HG03175 (cell line): ENCODE data around the gene TAF1D.
A peak's percentile ranks its signal among the peaks of the same experiment; 100 is the strongest.
"Not testable (repeated sequence)": the region's sequence is repeated elsewhere in the genome, so short reads cannot be mapped to it uniquely, and the experiment has no call there.

Source experiments
- ATAC-seq: cut with Tn5 transposase; IDR thresholded peaks from one replicate; pipeline ENCODE4 v1.9.1; 2021; ENCODE audit warnings: mild to moderate bottlenecking, moderate library complexity; ENCODE audit not compliant: unreplicated experiment

TAF1D gene, protein sequence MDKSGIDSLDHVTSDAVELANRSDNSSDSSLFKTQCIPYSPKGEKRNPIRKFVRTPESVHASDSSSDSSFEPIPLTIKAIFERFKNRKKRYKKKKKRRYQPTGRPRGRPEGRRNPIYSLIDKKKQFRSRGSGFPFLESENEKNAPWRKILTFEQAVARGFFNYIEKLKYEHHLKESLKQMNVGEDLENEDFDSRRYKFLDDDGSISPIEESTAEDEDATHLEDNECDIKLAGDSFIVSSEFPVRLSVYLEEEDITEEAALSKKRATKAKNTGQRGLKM

DNA sequence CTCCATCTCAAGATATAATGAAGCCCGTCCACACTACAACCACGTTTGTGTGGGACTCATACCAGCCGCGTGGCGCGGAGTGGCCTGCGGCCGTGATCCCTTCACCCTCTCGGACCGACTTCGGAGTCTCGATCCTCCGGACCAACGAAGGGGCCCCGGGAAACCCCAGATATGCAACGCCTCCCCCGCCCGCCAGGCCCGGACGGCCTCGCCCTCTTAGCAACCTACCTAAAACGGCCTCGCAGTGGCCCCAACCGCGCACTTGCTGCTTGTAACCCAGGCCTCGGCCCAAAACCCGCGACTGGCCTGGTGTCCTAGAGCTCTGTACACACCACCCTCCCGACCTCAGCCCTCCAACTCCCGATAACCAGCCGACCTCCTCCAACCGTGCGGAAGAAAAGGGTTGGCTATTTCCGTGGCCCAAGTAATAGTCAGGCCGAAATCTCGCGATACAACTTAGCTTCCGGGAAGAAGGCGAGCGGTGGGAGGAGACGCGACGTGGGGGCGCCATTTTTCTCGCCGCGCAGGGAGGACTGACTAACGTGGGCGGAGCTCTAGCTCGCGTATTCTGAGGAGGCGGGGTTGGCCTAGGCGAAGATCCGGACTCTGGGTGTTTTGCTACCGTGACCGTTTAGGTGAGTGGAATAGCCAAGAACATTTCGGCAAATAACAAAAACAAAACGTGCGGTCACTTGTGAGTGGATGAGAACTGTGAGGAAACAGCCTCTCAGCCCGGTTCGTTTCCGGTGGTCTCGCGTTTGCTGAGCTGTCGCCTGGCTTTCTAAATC lies at the start of gene TAF1D, which contains the start of gene C11orf54:
TSS of gene TAF1D (minus strand) at position 402 of the 788 bp plus-strand sequence. CDS start 2,191 bp downstream, outside the sequence.
TSS of gene C11orf54 (plus strand) at position 579 of the 788 bp plus-strand sequence. CDS start 5,722 bp downstream, outside the sequence.
- ATAC-seq = peak; percentile 89

GRCh38 chr11:93784935-93785360 lies 43.7 kb upstream of the TAF1D start:
- ATAC-seq = peak; percentile 44

GRCh38 chr11:93784145-93784934 lies 43.0 kb upstream of the TAF1D start, which contains the start of gene MED17:
Gene MED17 (plus strand): TSS chr11:93784282. CDS start chr11:93784514, 232 bp downstream.
- ATAC-seq = peak; percentile 96

GRCh38 chr11:93783765-93784144 lies 42.5 kb upstream of the TAF1D start:
- ATAC-seq = peak; percentile 43

DNA sequence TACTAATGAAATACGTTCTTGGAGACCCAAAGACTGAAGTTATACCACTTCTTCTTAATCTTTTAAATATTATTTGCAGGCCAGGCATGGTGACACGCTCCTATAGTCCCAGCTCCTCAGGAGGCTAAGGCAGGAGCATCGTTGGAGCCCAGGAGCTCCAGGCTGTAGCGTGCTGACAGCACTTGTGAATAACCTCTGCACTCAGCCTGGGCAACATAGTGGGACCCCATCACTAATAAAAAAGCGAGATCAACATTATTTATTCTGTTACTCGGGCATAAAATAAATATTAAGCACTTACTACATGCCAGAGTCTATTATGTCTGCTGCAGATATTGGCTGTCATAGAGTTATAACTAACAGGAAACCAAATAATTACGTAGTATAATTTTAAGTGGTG lies 42.1 kb upstream of the TAF1D start:
- ATAC-seq = no peak

DNA sequence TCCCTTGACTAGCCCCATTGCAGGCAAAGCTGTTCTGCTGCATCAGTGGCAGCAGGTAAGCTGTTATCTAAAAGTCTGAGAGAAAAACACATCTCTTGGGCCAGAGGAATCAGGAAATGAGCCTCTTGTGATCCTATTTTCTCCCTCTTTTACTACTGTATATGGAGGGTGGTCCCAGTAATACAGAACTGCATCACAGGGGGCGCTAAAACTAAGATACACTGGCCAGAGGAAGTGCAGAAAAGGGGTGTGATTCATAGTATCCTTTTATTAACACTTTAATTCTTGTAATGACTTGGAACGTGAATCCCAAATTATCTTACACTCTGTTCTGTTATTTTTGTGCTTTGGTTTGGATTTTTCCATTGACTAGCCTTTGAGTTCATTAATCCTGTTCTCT lies 34.0 kb upstream of the TAF1D start:
- ATAC-seq = no peak

- ATAC-seq = not testable (repeated sequence)
Measured at GRCh38 chr11:93774560-93774959, 33.3 kb upstream of the TAF1D start.

- no peak for ATAC-seq
Measured at GRCh38 chr11:93773601-93774200, 32.4 kb upstream of the TAF1D start.

DNA sequence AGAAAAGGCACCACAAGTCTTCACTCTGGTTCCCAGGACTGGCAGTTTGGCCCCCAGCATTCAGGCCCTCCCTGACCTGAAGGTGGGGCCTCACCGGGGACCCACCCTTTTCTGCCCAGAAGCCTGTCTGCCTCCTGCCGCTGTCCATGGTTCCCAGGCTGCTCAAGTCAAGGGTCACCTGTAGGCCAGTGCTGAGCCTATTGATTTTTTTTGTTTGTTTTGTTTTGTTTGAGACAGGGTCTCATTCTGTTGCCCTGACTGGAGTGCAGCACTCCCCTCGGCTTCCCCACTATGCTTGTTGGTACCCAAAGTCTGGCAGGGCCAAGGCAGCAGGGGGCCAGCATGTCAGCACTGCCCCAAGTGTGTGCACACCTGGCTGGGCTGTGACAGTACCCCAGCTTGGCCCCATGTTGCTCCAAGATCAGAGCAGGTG lies 31.8 kb upstream of the TAF1D start:
- ATAC-seq = no peak

DNA sequence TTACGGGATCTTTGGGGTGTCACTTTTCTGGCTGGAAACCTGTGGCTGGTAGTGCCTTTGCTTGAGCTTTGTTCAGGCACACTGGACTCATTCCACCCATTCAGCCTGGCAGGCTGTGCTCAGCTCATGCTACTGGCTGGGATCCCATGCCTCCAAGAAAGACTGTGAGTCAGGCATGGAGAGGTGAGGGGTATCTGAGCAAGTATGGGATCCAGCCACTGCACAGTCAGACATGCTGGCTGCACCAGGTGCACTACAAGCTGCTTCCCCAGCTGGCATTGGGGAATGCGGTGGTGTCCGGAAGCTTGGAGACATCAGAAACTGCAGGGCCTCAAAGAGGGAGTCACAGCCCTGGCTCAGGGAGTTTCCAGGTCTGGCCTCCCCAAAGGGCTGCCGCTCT lies 30.8 kb upstream of the TAF1D start:
- ATAC-seq = no peak

DNA sequence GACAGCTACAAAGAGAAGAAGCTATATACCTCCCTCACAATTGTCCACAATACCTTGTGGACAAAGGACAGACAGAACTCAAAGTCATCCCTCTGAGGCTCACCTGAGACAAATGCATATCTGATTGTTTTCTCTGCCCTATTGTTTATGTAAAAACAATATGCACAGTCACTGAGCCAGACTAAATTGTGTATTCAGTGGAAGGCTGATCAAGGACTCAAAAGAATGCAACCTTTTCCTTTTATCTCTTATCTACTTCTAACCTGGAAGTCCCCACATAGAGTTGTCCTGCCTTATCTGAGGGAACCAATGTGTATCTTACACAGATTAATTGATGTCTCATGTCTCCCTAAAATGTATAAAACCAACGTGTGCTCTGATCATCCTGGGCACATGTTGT lies 28.9 kb upstream of the TAF1D start:
- ATAC-seq = no peak

GRCh38 chr11:93767018-93767417 lies 25.7 kb upstream of the TAF1D start:
- ATAC-seq = no peak

GRCh38 chr11:93766504-93766903 lies 25.2 kb upstream of the TAF1D start:
- ATAC-seq = no peak

GRCh38 chr11:93765551-93765950 lies 24.3 kb upstream of the TAF1D start:
- no peak for ATAC-seq

GRCh38 chr11:93761910-93762309 lies 20.6 kb upstream of the TAF1D start:
- no peak for ATAC-seq

DNA sequence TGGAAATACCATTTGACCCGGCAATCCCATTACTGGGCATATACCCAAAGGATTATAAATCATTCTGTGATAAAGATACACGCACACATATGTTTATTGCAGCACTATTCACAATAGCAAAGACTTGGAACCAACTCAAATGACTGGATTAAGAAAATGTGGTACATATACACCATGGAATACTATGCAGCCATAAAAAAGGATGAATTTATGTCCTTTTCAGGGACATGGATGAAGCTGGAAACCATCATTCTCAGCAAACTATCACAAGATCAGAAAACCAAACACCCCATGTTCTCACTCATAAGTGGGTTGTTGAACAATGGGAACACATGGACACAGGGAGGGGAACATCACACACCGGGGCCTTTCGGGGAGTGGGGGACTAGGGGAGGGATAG lies 17.8 kb upstream of the TAF1D start:
- ATAC-seq = not testable (repeated sequence)

- no peak for ATAC-seq
Measured at GRCh38 chr11:93757924-93758865, 16.9 kb upstream of the TAF1D start.

DNA sequence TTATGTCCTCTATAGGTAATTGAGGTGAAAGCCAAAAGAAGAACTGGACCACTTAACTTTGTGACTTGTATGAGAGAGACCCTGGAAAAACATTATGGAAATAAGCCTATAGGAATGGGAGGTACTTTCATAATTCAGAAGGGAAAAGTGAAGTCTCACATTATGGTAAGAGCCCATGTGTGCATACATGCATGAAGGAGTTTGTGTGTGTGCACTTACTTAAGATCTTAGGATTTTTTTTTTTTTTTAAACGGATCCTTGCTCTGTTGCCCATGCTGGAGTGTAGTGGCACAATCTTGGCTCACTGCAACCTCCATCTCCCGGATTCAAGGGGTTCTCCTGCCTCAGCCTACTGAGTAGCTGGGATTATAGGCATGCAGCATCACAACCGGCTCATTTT lies 16.0 kb upstream of the TAF1D start:
- ATAC-seq = no peak

- no peak for ATAC-seq
Measured at GRCh38 chr11:93756748-93757147, 15.5 kb upstream of the TAF1D start.

GRCh38 chr11:93753241-93753640 lies 11.9 kb upstream of the TAF1D start:
- no peak for ATAC-seq
